ENCODE data around the gene FAM234B.

DNA sequence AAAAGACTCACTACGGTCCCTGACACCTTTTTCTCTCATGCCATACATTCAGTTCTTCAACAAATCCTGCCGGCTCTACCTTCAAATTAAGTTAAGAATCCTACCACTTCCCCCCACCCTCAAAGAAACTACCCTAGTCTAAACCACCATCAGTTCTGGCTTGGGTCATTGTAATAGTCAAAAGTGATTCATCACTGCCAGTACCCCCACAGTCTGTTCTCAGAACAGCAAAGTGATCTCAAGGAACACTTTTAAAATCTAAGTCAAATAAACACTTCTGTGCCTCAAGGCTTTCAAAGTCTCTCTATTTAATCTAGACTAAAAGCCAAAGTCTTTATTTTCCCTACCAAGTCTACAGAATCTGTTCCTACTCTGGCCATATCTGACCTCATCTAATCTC lies 12.0 kb upstream of the FAM234B start:
- TF ChIP-seq, protein P1, sequence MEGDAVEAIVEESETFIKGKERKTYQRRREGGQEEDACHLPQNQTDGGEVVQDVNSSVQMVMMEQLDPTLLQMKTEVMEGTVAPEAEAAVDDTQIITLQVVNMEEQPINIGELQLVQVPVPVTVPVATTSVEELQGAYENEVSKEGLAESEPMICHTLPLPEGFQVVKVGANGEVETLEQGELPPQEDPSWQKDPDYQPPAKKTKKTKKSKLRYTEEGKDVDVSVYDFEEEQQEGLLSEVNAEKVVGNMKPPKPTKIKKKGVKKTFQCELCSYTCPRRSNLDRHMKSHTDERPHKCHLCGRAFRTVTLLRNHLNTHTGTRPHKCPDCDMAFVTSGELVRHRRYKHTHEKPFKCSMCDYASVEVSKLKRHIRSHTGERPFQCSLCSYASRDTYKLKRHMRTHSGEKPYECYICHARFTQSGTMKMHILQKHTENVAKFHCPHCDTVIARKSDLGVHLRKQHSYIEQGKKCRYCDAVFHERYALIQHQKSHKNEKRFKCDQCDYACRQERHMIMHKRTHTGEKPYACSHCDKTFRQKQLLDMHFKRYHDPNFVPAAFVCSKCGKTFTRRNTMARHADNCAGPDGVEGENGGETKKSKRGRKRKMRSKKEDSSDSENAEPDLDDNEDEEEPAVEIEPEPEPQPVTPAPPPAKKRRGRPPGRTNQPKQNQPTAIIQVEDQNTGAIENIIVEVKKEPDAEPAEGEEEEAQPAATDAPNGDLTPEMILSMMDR (IDR thresholded peaks at IDR 0.05) = no peak
- no peak for TF ChIP-seq POLR2AphosphoS5 (IDR thresholded peaks at IDR 0.05)
- no peak for TF ChIP-seq EP300 (IDR thresholded peaks at IDR 0.05)

Data from gastroesophageal sphincter (tissue), 3 donors.